GM12892 (cell line): ENCODE data around the gene MAP2K6.

Experiments used
- POLR2A ChIP-seq: IDR thresholded peaks from 2 replicates; pipeline ENCODE4 v1.6.1; 2011; ENCODE audit warnings: low read depth, low read length, control low read depth
- POLR2AphosphoS5 ChIP-seq: IDR thresholded peaks from 2 replicates; pipeline ENCODE4 v1.6.1; 2011; ENCODE audit warnings: low read depth, low read length, control low read depth
- TAF1 ChIP-seq: IDR thresholded peaks from 2 replicates; pipeline ENCODE4 v1.6.1; 2011; ENCODE audit warnings: low read depth, mild to moderate bottlenecking, control low read depth, low read length, borderline replicate concordance

- TF ChIP-seq POLR2AphosphoS5 (no peak), TAF1 (no peak), POLR2A (no peak)
Observed at GRCh38 chr17:69557339-69557738, 142.8 kb downstream of the MAP2K6 start.
